GM18951 (cell line): ENCODE data around the gene SMIM14.

ENCODE experiments used
- POLR2A ChIP-seq: IDR thresholded peaks from 4 replicates; pipeline ENCODE4 v1.6.1; 2011; ENCODE audit warnings: mild to moderate bottlenecking; ENCODE audit not compliant: insufficient read length, insufficient read depth; ENCODE audit errors: extremely low read depth
- in situ Hi-C: fragments of 300-500 bp; cut with MboI; formaldehyde crosslinking; loops from one replicate; pipeline ENCODE4 v1.12.0; 2022; ENCODE audit warnings: low sequenced_read_pairs, mixed read lengths, inconsistent platforms; ENCODE audit not compliant: unreplicated experiment

Gene SMIM14

GRCh38 chr4:39596971-39597370 lies 41.7 kb downstream of the SMIM14 start:
- in situ Hi-C loops = no loop called here
- no peak for TF ChIP-seq POLR2A

GRCh38 chr4:39591290-39591689 lies 47.4 kb downstream of the SMIM14 start:
- in situ Hi-C loops = no loop called here

GRCh38 chr4:39587881-39588280 lies 50.8 kb downstream of the SMIM14 start:
- no peak for TF ChIP-seq POLR2A
- in situ Hi-C loops = no loop called here

More at GRCh38 chr4:39591290-39591689, 47.4 kb downstream of the SMIM14 start:
- no peak for TF ChIP-seq POLR2A

GRCh38 chr4:39574946-39575345 lies 63.7 kb downstream of the SMIM14 start:
- in situ Hi-C loops = no loop called here
- TF ChIP-seq POLR2A = no peak

GRCh38 chr4:39571504-39571903 lies 67.2 kb downstream of the SMIM14 start:
- TF ChIP-seq POLR2A = no peak
- in situ Hi-C loops = no loop called here

- in situ Hi-C loops = no loop called here
- TF ChIP-seq POLR2A = no peak
Measured at GRCh38 chr4:39571054-39571453, 67.6 kb downstream of the SMIM14 start.

GRCh38 chr4:39569209-39569608 lies 69.5 kb downstream of the SMIM14 start:
- in situ Hi-C loops = no loop called here

GRCh38 chr4:39568805-39569204 lies 69.9 kb downstream of the SMIM14 start:
- in situ Hi-C loops = no loop called here
- no peak for TF ChIP-seq POLR2A

More at GRCh38 chr4:39569209-39569608, 69.5 kb downstream of the SMIM14 start:
- TF ChIP-seq POLR2A = no peak

- in situ Hi-C loops = no loop called here
- TF ChIP-seq POLR2A = no peak
Measured at GRCh38 chr4:39565878-39566600, 72.6 kb downstream of the SMIM14 start.

GRCh38 chr4:39563346-39563847 lies 75.3 kb downstream of the SMIM14 start:
- in situ Hi-C loops = no loop called here
- no peak for TF ChIP-seq POLR2A

- in situ Hi-C loops = no loop called here
- no peak for TF ChIP-seq POLR2A
Measured at GRCh38 chr4:39562792-39563191, 75.9 kb downstream of the SMIM14 start.

- TF ChIP-seq POLR2A = no peak
- in situ Hi-C loops = no loop called here
Measured at GRCh38 chr4:39559626-39560025, 79.0 kb downstream of the SMIM14 start.

GRCh38 chr4:39555472-39555871 lies 83.2 kb downstream of the SMIM14 start:
- in situ Hi-C loops = no loop called here
- TF ChIP-seq POLR2A = no peak

GRCh38 chr4:39548425-39549067 lies 90.1 kb downstream of the SMIM14 start:
- in situ Hi-C loops = no loop called here

More at GRCh38 chr4:39548425-39549067, 90.1 kb downstream of the SMIM14 start:
- no peak for TF ChIP-seq POLR2A
